PC-3 (cell line): Measurements from ENCODE around the gene LCORL.

ENCODE experiments used
- EZH2 ChIP-seq: fragments of 300-600 bp; sonication (generic); IDR thresholded peaks from one replicate; pipeline ENCODE4 v1.6.1; 2017; ENCODE audit warnings: antibody characterized with exemption, mild to moderate bottlenecking, low read length; ENCODE audit not compliant: unreplicated experiment
- EZH2phosphoT487 ChIP-seq: fragments of 300-600 bp; sonication (generic); IDR thresholded peaks from 2 replicates; pipeline ENCODE4 v1.6.1; 2018; ENCODE audit warnings: mild to moderate bottlenecking, antibody characterized with exemption, low read length, borderline replicate concordance
- TF ChIP-seq, protein P1 (sequence below): fragments of 300-600 bp; sonication (generic); conservative IDR thresholded peaks from 2 replicates; pipeline ENCODE4 v1.5.1; 2017; ENCODE audit warnings: antibody characterized with exemption, low read depth, mild to moderate bottlenecking, low read length

GRCh38 chr4:17930256-17930655, 91.3 kb downstream of the LCORL start:
- TF ChIP-seq EZH2 (no peak), EZH2phosphoT487 (no peak)
- TF ChIP-seq, protein P1, sequence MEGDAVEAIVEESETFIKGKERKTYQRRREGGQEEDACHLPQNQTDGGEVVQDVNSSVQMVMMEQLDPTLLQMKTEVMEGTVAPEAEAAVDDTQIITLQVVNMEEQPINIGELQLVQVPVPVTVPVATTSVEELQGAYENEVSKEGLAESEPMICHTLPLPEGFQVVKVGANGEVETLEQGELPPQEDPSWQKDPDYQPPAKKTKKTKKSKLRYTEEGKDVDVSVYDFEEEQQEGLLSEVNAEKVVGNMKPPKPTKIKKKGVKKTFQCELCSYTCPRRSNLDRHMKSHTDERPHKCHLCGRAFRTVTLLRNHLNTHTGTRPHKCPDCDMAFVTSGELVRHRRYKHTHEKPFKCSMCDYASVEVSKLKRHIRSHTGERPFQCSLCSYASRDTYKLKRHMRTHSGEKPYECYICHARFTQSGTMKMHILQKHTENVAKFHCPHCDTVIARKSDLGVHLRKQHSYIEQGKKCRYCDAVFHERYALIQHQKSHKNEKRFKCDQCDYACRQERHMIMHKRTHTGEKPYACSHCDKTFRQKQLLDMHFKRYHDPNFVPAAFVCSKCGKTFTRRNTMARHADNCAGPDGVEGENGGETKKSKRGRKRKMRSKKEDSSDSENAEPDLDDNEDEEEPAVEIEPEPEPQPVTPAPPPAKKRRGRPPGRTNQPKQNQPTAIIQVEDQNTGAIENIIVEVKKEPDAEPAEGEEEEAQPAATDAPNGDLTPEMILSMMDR: no peak
